PC-9 (cell line): ENCODE measurements around the gene NFKBIB.

Experiments
- EZH2 ChIP-seq: fragments of 200-600 bp; sonication (generic); IDR thresholded peaks from 2 replicates; pipeline ENCODE4 v1.8.0; 2017; ENCODE audit warnings: antibody characterized with exemption, low read depth
- TF ChIP-seq, protein P1 (sequence below): fragments of 200-600 bp; sonication (generic); conservative IDR thresholded peaks from 2 replicates; pipeline ENCODE4 v1.6.1; 2017; ENCODE audit warnings: mixed run types, antibody characterized with exemption, mild to moderate bottlenecking, moderate library complexity

GRCh38 chr19:38893341-38893771 lies 6.4 kb upstream of the NFKBIB start:
- TF ChIP-seq, protein P1, sequence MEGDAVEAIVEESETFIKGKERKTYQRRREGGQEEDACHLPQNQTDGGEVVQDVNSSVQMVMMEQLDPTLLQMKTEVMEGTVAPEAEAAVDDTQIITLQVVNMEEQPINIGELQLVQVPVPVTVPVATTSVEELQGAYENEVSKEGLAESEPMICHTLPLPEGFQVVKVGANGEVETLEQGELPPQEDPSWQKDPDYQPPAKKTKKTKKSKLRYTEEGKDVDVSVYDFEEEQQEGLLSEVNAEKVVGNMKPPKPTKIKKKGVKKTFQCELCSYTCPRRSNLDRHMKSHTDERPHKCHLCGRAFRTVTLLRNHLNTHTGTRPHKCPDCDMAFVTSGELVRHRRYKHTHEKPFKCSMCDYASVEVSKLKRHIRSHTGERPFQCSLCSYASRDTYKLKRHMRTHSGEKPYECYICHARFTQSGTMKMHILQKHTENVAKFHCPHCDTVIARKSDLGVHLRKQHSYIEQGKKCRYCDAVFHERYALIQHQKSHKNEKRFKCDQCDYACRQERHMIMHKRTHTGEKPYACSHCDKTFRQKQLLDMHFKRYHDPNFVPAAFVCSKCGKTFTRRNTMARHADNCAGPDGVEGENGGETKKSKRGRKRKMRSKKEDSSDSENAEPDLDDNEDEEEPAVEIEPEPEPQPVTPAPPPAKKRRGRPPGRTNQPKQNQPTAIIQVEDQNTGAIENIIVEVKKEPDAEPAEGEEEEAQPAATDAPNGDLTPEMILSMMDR = no peak
- TF ChIP-seq EZH2 = no peak
